H9 (cell line): ENCODE data around the gene ABCA7. TPM values are rescaled to one million over a fixed set of nuclear protein-coding genes. Genes with fewer than 3 reads are reported as not detected.

Source experiments
- DNase-seq: peaks from one replicate; pipeline ENCODE4 v3.0.0-alpha.2; 2017
- H2AFZ ChIP-seq: one replicate; pipeline ENCODE4 v1.6.1; 2013; ENCODE audit warnings: mild to moderate bottlenecking, low read length, control low read depth, moderate library complexity
- H2AK5ac ChIP-seq: 2 replicates; pipeline ENCODE4 v1.6.1; 2013; ENCODE audit warnings: low read length, control low read depth, mixed read lengths; ENCODE audit not compliant: insufficient read length
- H2BK120ac ChIP-seq: one replicate; pipeline ENCODE4 v1.6.1; 2013; ENCODE audit warnings: low read depth, mild to moderate bottlenecking, low read length, control low read depth, inconsistent platforms; ENCODE audit not compliant: poor library complexity, severe bottlenecking
- H2BK12ac ChIP-seq: 2 replicates; pipeline ENCODE4 v1.6.1; 2013; ENCODE audit warnings: low read length, control low read depth, mixed read lengths, low read depth; ENCODE audit not compliant: insufficient read length
- H2BK15ac ChIP-seq: 2 replicates; pipeline ENCODE4 v1.6.1; 2013; ENCODE audit warnings: low read depth, low read length, control low read depth
- H2BK20ac ChIP-seq: one replicate; pipeline ENCODE4 v1.6.1; 2013; ENCODE audit warnings: low read depth, mild to moderate bottlenecking, low read length, control low read depth, inconsistent platforms; ENCODE audit not compliant: poor library complexity, severe bottlenecking
- H2BK5ac ChIP-seq: 2 replicates; pipeline ENCODE4 v1.6.1; 2013; ENCODE audit warnings: low read length, control low read depth, mixed read lengths; ENCODE audit not compliant: insufficient read length
- H3K14ac ChIP-seq: 2 replicates; pipeline ENCODE4 v1.6.1; 2013; ENCODE audit warnings: low read length, control low read depth; ENCODE audit not compliant: insufficient read depth
- H3K18ac ChIP-seq: 2 replicates; pipeline ENCODE4 v1.6.1; 2013; ENCODE audit warnings: low read depth, mild to moderate bottlenecking, mixed read lengths, low read length, control low read depth; ENCODE audit not compliant: insufficient read length
- H3K23ac ChIP-seq: 2 replicates; pipeline ENCODE4 v1.6.1; 2013; ENCODE audit warnings: low read length, control low read depth, mixed read lengths, low read depth; ENCODE audit not compliant: insufficient read length
- H3K23me2 ChIP-seq: 2 replicates; pipeline ENCODE4 v1.6.1; 2013; ENCODE audit warnings: low read depth, mild to moderate bottlenecking, mixed read lengths, low read length, control low read depth; ENCODE audit not compliant: insufficient read length, poor library complexity, severe bottlenecking
- H3K27ac ChIP-seq: 2 replicates; pipeline ENCODE4 v1.5.1; 2013; ENCODE audit warnings: low read length, control low read depth, mixed read lengths, low read depth; ENCODE audit not compliant: insufficient read length
- H3K27me3 ChIP-seq: 2 replicates; pipeline ENCODE4 v1.6.1; 2013; ENCODE audit warnings: low read length, control low read depth, inconsistent platforms; ENCODE audit not compliant: insufficient read depth
- H3K4ac ChIP-seq: 2 replicates; pipeline ENCODE4 v1.6.1; 2013; ENCODE audit warnings: low read depth, mild to moderate bottlenecking, control low read depth, inconsistent platforms, low read length, moderate library complexity
- H3K4me1 ChIP-seq: 2 replicates; pipeline ENCODE4 v1.6.1; 2013; ENCODE audit warnings: low read length, control low read depth, inconsistent platforms; ENCODE audit not compliant: insufficient read depth
- H3K4me2 ChIP-seq: 2 replicates; pipeline ENCODE4 v1.6.1; 2013; ENCODE audit warnings: low read length, control low read depth, mixed read lengths; ENCODE audit not compliant: insufficient read length, insufficient read depth
- H3K56ac ChIP-seq: 2 replicates; pipeline ENCODE4 v1.6.1; 2013; ENCODE audit warnings: low read depth, mild to moderate bottlenecking, mixed read lengths, low read length, control low read depth; ENCODE audit not compliant: insufficient read length
- H3K79me1 ChIP-seq: 2 replicates; pipeline ENCODE4 v1.6.1; 2013; ENCODE audit warnings: low read depth, mild to moderate bottlenecking, moderate library complexity, low read length, control low read depth, inconsistent platforms; ENCODE audit not compliant: insufficient read depth, poor library complexity, severe bottlenecking
- H3K79me2 ChIP-seq: 2 replicates; pipeline ENCODE4 v1.6.1; 2013; ENCODE audit warnings: low read length, control low read depth, inconsistent platforms; ENCODE audit not compliant: insufficient read depth
- H3K9ac ChIP-seq: 2 replicates; pipeline ENCODE4 v1.6.1; 2013; ENCODE audit warnings: low read length, control low read depth, mixed read lengths; ENCODE audit not compliant: insufficient read length; ENCODE audit errors: extremely low read depth
- H3K9me3 ChIP-seq: one replicate; pipeline ENCODE4 v1.6.1; 2013; ENCODE audit warnings: low read depth, low read length, inconsistent platforms; ENCODE audit not compliant: control insufficient read depth
- H3T11ph ChIP-seq: one replicate; pipeline ENCODE4 v1.6.1; 2013; ENCODE audit warnings: mild to moderate bottlenecking, low read length, control low read depth, inconsistent platforms
- H4K20me1 ChIP-seq: one replicate; pipeline ENCODE4 v1.6.1; 2013; ENCODE audit not compliant: control insufficient read depth, insufficient read length, insufficient read depth
- H4K5ac ChIP-seq: 2 replicates; pipeline ENCODE4 v1.6.1; 2013; ENCODE audit warnings: low read depth, mild to moderate bottlenecking, mixed read lengths, low read length, control low read depth; ENCODE audit not compliant: insufficient read length
- H4K8ac ChIP-seq: replicated peaks from 2 replicates; pipeline ENCODE4 v1.6.1; 2013; ENCODE audit warnings: low read length, control low read depth, mixed read lengths, low read depth; ENCODE audit not compliant: insufficient read length
- H4K91ac ChIP-seq: 2 replicates; pipeline ENCODE4 v1.6.1; 2013; ENCODE audit warnings: low read depth, mild to moderate bottlenecking, moderate library complexity, mixed read lengths, low read length, control low read depth; ENCODE audit not compliant: insufficient read length
- H3K27ac Mint-ChIP-seq, 3 experiments: 2 replicates in 2 of 3; 3 replicates in 1 of 3; pipeline ENCODE4 v1.8.0; 2020 to 2021; ENCODE audit warnings: mixed read lengths in 3 of 3, mild to moderate bottlenecking in 1 of 3, moderate library complexity in 1 of 3
- H3K27me3 Mint-ChIP-seq: 2 replicates; pipeline ENCODE4 v1.8.0; 2021; ENCODE audit warnings: low read depth, mild to moderate bottlenecking, moderate library complexity, mixed read lengths
- H3K36me3 Mint-ChIP-seq, 3 experiments: 2 replicates in 2 of 3; 3 replicates in 1 of 3; pipeline ENCODE4 v1.8.0; 2020 to 2021; ENCODE audit warnings: low read depth in 3 of 3, mixed read lengths in 3 of 3; ENCODE audit not compliant: insufficient read depth in 1 of 3
- H3K4me1 Mint-ChIP-seq, 2 experiments: 2 replicates each; pipeline ENCODE4 v1.8.0; 2020; ENCODE audit warnings: mixed read lengths in 2 of 2
- H3K4me3 Mint-ChIP-seq, 2 experiments: 2 replicates in 1 of 2; 3 replicates in 1 of 2; pipeline ENCODE4 v1.8.0; 2020 to 2021; ENCODE audit warnings: mild to moderate bottlenecking in 2 of 2, mixed read lengths in 2 of 2, moderate library complexity in 1 of 2
- H3K9me3 Mint-ChIP-seq, 2 experiments: 2 replicates in 1 of 2; 3 replicates in 1 of 2; pipeline ENCODE4 v1.8.0; 2020; ENCODE audit warnings: mild to moderate bottlenecking in 2 of 2, mixed read lengths in 2 of 2, moderate library complexity in 1 of 2
- WGBS: extraction: QIAGEN DNeasy Blood & Tissue Kit; methylation state at CpG from one replicate; pipeline ENCODE4 v1.1.7; 2013; ENCODE audit warnings: missing lambda C conversion rate, low lambda C conversion rate, mixed read lengths; ENCODE audit not compliant: insufficient read length; ENCODE audit errors: extremely low coverage; 5-methylcytosine and 5-hydroxymethylcytosine counted together
- total RNA-seq: library from RNA; stranded (reverse); gene quantifications from 2 replicates; pipeline ENCODE4 v1.2.1, GENCODE V29; 2021
- TF ChIP-seq, protein P1 (sequence below): fragments of 200-600 bp; sonication (generic); conservative IDR thresholded peaks from 3 replicates; pipeline ENCODE4 v1.8.0; 2021; ENCODE audit warnings: antibody characterized with exemption, mild to moderate bottlenecking

ABCA7 gene
- total RNA-seq, 1 experiment from 2014 or later, result 34.6 TPM

DNA sequence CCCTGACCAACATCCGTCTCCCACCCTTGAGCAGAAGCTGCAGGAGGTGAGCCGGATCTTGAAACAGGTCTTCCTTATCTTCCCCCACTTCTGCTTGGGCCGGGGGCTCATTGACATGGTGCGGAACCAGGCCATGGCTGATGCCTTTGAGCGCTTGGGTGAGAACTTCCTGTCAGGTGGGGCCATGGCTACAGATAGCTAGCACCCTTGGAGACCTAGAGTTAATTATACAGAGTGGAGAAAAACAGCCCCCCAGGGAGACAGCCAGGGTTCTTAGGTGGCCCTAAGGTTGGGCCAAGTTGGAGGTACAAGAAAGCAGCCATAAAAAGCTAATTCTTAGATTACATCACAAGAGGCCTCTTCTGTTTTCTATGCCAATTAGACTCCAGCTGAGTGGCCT lies 18.2 kb downstream of the ABCA7 start:
- Histone ChIP-seq H3K9me3 (peaks cover 19% of the 10 kb centered on the region), H3K9ac (no peak overlapping the region), H4K5ac (no peak overlapping the region), H3K27ac (no peak overlapping the region), H4K20me1 (no peaks in the 10 kb centered on the region), H2AK5ac (no peak overlapping the region), H3K56ac (no peak overlapping the region), H3K4ac (no peak overlapping the region), H3K27me3 (no peaks in the 10 kb centered on the region), H3K23me2 (peaks cover 4% of the 10 kb centered on the region), H2BK12ac (no peak overlapping the region), H2BK5ac (no peak overlapping the region), H3K79me1 (no peaks in the 10 kb centered on the region), H3K4me2 (no peak overlapping the region), H4K91ac (no peak overlapping the region), H2AFZ (no peak overlapping the region), H2BK20ac (no peak overlapping the region), H2BK120ac (no peak overlapping the region), H3K14ac (no peak overlapping the region), H3K23ac (no peak overlapping the region), H3T11ph (no peak overlapping the region), H3K4me1 (no peaks in the 10 kb centered on the region), H3K18ac (no peak overlapping the region), H4K8ac (no peak overlapping the region), H2BK15ac (no peak overlapping the region), H3K79me2 (no peaks in the 10 kb centered on the region)
- TF ChIP-seq, protein P1, sequence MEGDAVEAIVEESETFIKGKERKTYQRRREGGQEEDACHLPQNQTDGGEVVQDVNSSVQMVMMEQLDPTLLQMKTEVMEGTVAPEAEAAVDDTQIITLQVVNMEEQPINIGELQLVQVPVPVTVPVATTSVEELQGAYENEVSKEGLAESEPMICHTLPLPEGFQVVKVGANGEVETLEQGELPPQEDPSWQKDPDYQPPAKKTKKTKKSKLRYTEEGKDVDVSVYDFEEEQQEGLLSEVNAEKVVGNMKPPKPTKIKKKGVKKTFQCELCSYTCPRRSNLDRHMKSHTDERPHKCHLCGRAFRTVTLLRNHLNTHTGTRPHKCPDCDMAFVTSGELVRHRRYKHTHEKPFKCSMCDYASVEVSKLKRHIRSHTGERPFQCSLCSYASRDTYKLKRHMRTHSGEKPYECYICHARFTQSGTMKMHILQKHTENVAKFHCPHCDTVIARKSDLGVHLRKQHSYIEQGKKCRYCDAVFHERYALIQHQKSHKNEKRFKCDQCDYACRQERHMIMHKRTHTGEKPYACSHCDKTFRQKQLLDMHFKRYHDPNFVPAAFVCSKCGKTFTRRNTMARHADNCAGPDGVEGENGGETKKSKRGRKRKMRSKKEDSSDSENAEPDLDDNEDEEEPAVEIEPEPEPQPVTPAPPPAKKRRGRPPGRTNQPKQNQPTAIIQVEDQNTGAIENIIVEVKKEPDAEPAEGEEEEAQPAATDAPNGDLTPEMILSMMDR, result no peak
- Mint-ChIP-seq H3K27ac (no peak overlapping the region), H3K9me3 (no peaks in the 10 kb centered on the region), H3K27me3 (no peaks in the 10 kb centered on the region; the same call in none of the 2 replicates), H3K4me3 (no peak overlapping the region; a peak in 1 of 5 replicates), H3K36me3 (peaks cover 0 to 17% (median 15%) of the 10 kb centered on the region in 3 experiments; a peak in 3 of 7 replicates), H3K4me1 (peaks cover 0 to 10% of the 10 kb centered on the region in 2 experiments; a peak in 3 of 4 replicates)
- no peak for DNase-seq
- WGBS, result no CpG with 5 or more reads among the region's 5 CpGs
